Measurements from ENCODE around the gene S100A12.

The S100A12 gene

GRCh38 chr1:153384958-153385580 lies 9.6 kb upstream of the S100A12 start:
- Histone ChIP-seq H3K4me1 (ENCODE audit: control insufficient read depth, low read length) (no peaks in the 10 kb centered on the region), H3K36me3 (ENCODE audit: control insufficient read depth, low read length) (no peaks in the 10 kb centered on the region), H3K4me2 (ENCODE audit: low read length) (no peak overlapping the region), H3K27ac (ENCODE audit: low read depth, low read length) (no peak overlapping the region), H3K9me2 (replicated peaks; ENCODE audit: control insufficient read depth, low read length) (no peaks in the 10 kb centered on the region), H3K4me3 (ENCODE audit: low read length) (no peak overlapping the region), H4K20me1 (ENCODE audit: control insufficient read depth, insufficient read depth, low read depth, low read length) (no peaks in the 10 kb centered on the region), H3F3A (ENCODE audit: control insufficient read depth, insufficient read depth) (no peaks in the 10 kb centered on the region), H3K9me3 (ENCODE audit: control insufficient read depth, insufficient read depth, low read length) (no peaks in the 10 kb centered on the region), H3K27me3 (ENCODE audit: control insufficient read depth, low read length) (peaks cover 15% of the 10 kb centered on the region), H3K79me2 (ENCODE audit: control insufficient read depth, low read length) (no peaks in the 10 kb centered on the region)
- TF ChIP-seq CTCF (IDR thresholded peaks at IDR 0.05; ENCODE audit: low read depth, low read length, poor library complexity, severe bottlenecking), result no peak
- no peak for TF ChIP-seq EZH2phosphoT487 (IDR thresholded peaks at IDR 0.05; ENCODE audit: borderline replicate concordance, low read length)

- TF ChIP-seq CTCF (IDR thresholded peaks at IDR 0.05; ENCODE audit: low read depth, low read length, poor library complexity, severe bottlenecking), result no peak
- no peak for TF ChIP-seq EZH2phosphoT487 (IDR thresholded peaks at IDR 0.05; ENCODE audit: borderline replicate concordance, low read length)
- Histone ChIP-seq H3K4me3 (ENCODE audit: low read length) (no peak overlapping the region), H3K79me2 (ENCODE audit: control insufficient read depth, low read length) (no peaks in the 10 kb centered on the region), H4K20me1 (ENCODE audit: control insufficient read depth, insufficient read depth, low read depth, low read length) (no peaks in the 10 kb centered on the region), H3K4me2 (ENCODE audit: low read length) (no peak overlapping the region), H3K27ac (ENCODE audit: low read depth, low read length) (no peak overlapping the region), H3K27me3 (ENCODE audit: control insufficient read depth, low read length) (peaks cover 10% of the 10 kb centered on the region; the same call in 1 of the 2 replicates), H3K36me3 (ENCODE audit: control insufficient read depth, low read length) (no peaks in the 10 kb centered on the region), H3K9me3 (ENCODE audit: control insufficient read depth, insufficient read depth, low read length) (no peaks in the 10 kb centered on the region), H3K9me2 (replicated peaks; ENCODE audit: control insufficient read depth, low read length) (no peaks in the 10 kb centered on the region), H3F3A (ENCODE audit: control insufficient read depth, insufficient read depth) (no peaks in the 10 kb centered on the region), H3K4me1 (ENCODE audit: control insufficient read depth, low read length) (no peaks in the 10 kb centered on the region)
These were observed 5.3 kb upstream of the S100A12 start for GRCh38 chr1:153380711-153381110.

- TF ChIP-seq EZH2phosphoT487 (IDR thresholded peaks at IDR 0.05; ENCODE audit: borderline replicate concordance, low read length) (no peak), CTCF (IDR thresholded peaks at IDR 0.05; ENCODE audit: low read depth, low read length, poor library complexity, severe bottlenecking) (no peak)
- no peak overlapping the region for H3K4me3 ChIP-seq (ENCODE audit: low read length)
- peaks cover 7% of the 10 kb centered on the region; the same call in 1 of the 2 replicates for H3K27me3 ChIP-seq (ENCODE audit: control insufficient read depth, low read length)
- no peak overlapping the region for H3K27ac ChIP-seq (ENCODE audit: low read depth, low read length)
- H3K4me1 ChIP-seq (ENCODE audit: control insufficient read depth, low read length), result no peaks in the 10 kb centered on the region
- no peaks in the 10 kb centered on the region for H3K79me2 ChIP-seq (ENCODE audit: control insufficient read depth, low read length)
- H3K9me2 ChIP-seq (replicated peaks; ENCODE audit: control insufficient read depth, low read length), result no peaks in the 10 kb centered on the region
- H4K20me1 ChIP-seq (ENCODE audit: control insufficient read depth, insufficient read depth, low read depth, low read length), result no peaks in the 10 kb centered on the region
- no peaks in the 10 kb centered on the region for H3K36me3 ChIP-seq (ENCODE audit: control insufficient read depth, low read length)
- H3F3A ChIP-seq (ENCODE audit: control insufficient read depth, insufficient read depth), result no peaks in the 10 kb centered on the region
- H3K9me3 ChIP-seq (ENCODE audit: control insufficient read depth, insufficient read depth, low read length), result no peaks in the 10 kb centered on the region
- H3K4me2 ChIP-seq (ENCODE audit: low read length), result no peak overlapping the region
These were observed 4.2 kb upstream of the S100A12 start for GRCh38 chr1:153379591-153379990.
